Transverse colon (tissue), 4 donors: ENCODE data around the gene RCBTB1. TPM values are rescaled to one million over a fixed set of nuclear protein-coding genes. Genes with fewer than 3 reads are reported as not detected.

Source experiments
- DNase-seq: peaks from one replicate; pipeline ENCODE4 v3.0.0-alpha.2; 2019
- H3K27ac ChIP-seq, 4 donors: fragments of 200-600 bp; sonication (generic); 2 replicates each; pipeline ENCODE4 v1.5.1; 2016 to 2018; ENCODE audit warnings: inconsistent platforms in 4 of 4
- H3K27me3 ChIP-seq: fragments of 200-600 bp; sonication (generic); 2 replicates; pipeline ENCODE4 v1.5.1; 2017; ENCODE audit warnings: inconsistent platforms
- H3K36me3 ChIP-seq, 4 donors: fragments of 200-600 bp; sonication (generic); 2 replicates each; pipeline ENCODE4 v1.5.1; 2017 to 2019; ENCODE audit warnings: inconsistent platforms in 4 of 4
- H3K4me1 ChIP-seq, 4 donors: fragments of 200-600 bp; sonication (generic); 2 replicates each; pipeline ENCODE4 v1.5.1; 2017 to 2020; ENCODE audit warnings: inconsistent platforms in 4 of 4
- H3K4me3 ChIP-seq, 4 donors: fragments of 200-600 bp; sonication (generic); 1 replicate in 1 of 4; 2 replicates in 3 of 4; pipeline versions ENCODE4 v1.5.1 to v1.6.1; 2017 to 2019; ENCODE audit warnings: inconsistent platforms in 4 of 4
- H3K9me3 ChIP-seq, 2 donors: fragments of 200-600 bp; sonication (generic); 2 replicates each; pipeline ENCODE4 v1.5.1; 2017 to 2019; ENCODE audit warnings: inconsistent platforms in 2 of 2
- EP300 ChIP-seq: sonication (generic); formaldehyde crosslinking; IDR thresholded peaks from one replicate; pipeline ENCODE4 v1.6.1; 2017; ENCODE audit warnings: antibody characterized with exemption, low read depth
- POLR2A ChIP-seq: fragments of 450-650 bp; IDR thresholded peaks from one replicate; pipeline ENCODE4 v1.6.1; 2016; ENCODE audit warnings: antibody characterized with exemption, mild to moderate bottlenecking, moderate library complexity
- POLR2AphosphoS5 ChIP-seq, 3 donors: sonication (generic); formaldehyde crosslinking; IDR thresholded peaks; one replicate each; pipeline ENCODE4 v1.6.1; 2016; ENCODE audit warnings: antibody characterized with exemption in 3 of 3
- WGBS, 2 donors: methylation state at CpG; one replicate each; pipeline ENCODE4 v1.1.5; 2018; ENCODE audit warnings: low coverage in 1 of 2; 5-methylcytosine and 5-hydroxymethylcytosine counted together
- in situ Hi-C, 4 donors: fragments of 200-750 bp; cut with MboI; loops; one replicate each; pipeline versions ENCODE4 v1.15.0 to v1.15.1; 2017; ENCODE audit warnings: low sequenced_read_pairs in 3 of 4, low pct_ligation_motif_present in 1 of 4, low pct_unique_long_range_greater_than_20kb in 1 of 4
- intact Hi-C: fragments of 100-400 bp; cut with DNase I; formaldehyde crosslinking; loops from one replicate; pipeline ENCODE4 v1.15.1; 2023; ENCODE audit warnings: low total_unique reads
- total RNA-seq, 4 donors: library from RNA; depleted of rRNA; stranded (reverse); fragments of >200 nt; gene quantifications; one replicate each; pipeline ENCODE4 v1.1.0, GENCODE V29; 2016
- TF ChIP-seq, protein P1 (sequence below), 5 experiments: fragments of 200-600 bp in 3 of 5; fragments of 450-650 bp in 2 of 5; sonication (generic) in 3 of 5; IDR thresholded peaks; 1 replicate in 2 of 5; 2 replicates in 3 of 5; pipeline ENCODE4 v1.5.1; 2016 to 2017; ENCODE audit warnings: antibody characterized with exemption in 5 of 5, inconsistent platforms in 3 of 5, mild to moderate bottlenecking in 2 of 5, moderate library complexity in 1 of 5

RCBTB1 gene
- total RNA-seq, 4 donors from 2014 or later = 4.9 to 10.4 (median 7.7) TPM

DNA sequence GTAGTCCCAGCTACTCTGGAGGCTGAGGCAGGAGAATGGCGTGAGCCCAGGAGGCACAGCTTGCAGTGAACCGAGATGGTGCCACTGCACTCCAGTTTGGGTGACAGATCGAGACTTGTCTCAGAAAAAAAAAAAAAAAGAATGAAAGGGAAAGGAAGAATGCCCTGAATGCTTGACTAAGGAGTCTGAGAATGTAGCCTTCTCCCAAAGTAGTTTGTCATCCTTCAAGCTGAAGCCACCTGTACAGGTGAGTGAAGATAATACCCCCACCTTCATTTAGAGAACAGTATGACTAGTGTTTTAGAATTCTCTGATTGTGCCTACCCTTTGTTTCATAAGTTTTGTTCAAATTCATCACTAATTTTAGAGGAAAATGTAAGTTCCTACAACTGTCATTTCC lies 5.9 kb downstream of the RCBTB1 start:
- Histone ChIP-seq H3K4me1 (peaks cover 0 to 10% (median 7%) of the 10 kb centered on the region in 4 donors), H3K4me3 (no peak overlapping the region), H3K36me3 (no peaks in the 10 kb centered on the region), H3K9me3 (no peaks in the 10 kb centered on the region), H3K27me3 (no peaks in the 10 kb centered on the region), H3K27ac (no peak overlapping the region)
- intact Hi-C loops = no loop called here
- 78% methylated on average over 3 of the region's 3 CpGs; no CpG with 5 or more reads in 1 of the 2 donors for WGBS, 2 donors
- TF ChIP-seq, protein P1, sequence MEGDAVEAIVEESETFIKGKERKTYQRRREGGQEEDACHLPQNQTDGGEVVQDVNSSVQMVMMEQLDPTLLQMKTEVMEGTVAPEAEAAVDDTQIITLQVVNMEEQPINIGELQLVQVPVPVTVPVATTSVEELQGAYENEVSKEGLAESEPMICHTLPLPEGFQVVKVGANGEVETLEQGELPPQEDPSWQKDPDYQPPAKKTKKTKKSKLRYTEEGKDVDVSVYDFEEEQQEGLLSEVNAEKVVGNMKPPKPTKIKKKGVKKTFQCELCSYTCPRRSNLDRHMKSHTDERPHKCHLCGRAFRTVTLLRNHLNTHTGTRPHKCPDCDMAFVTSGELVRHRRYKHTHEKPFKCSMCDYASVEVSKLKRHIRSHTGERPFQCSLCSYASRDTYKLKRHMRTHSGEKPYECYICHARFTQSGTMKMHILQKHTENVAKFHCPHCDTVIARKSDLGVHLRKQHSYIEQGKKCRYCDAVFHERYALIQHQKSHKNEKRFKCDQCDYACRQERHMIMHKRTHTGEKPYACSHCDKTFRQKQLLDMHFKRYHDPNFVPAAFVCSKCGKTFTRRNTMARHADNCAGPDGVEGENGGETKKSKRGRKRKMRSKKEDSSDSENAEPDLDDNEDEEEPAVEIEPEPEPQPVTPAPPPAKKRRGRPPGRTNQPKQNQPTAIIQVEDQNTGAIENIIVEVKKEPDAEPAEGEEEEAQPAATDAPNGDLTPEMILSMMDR (IDR thresholded peaks at IDR 0.05) = no peak
- TF ChIP-seq POLR2A (no peak), EP300 (no peak), POLR2AphosphoS5 (IDR thresholded peaks at IDR 0.05) (no peak)
- no peak for DNase-seq
- in situ Hi-C loops = no loop called here

DNA sequence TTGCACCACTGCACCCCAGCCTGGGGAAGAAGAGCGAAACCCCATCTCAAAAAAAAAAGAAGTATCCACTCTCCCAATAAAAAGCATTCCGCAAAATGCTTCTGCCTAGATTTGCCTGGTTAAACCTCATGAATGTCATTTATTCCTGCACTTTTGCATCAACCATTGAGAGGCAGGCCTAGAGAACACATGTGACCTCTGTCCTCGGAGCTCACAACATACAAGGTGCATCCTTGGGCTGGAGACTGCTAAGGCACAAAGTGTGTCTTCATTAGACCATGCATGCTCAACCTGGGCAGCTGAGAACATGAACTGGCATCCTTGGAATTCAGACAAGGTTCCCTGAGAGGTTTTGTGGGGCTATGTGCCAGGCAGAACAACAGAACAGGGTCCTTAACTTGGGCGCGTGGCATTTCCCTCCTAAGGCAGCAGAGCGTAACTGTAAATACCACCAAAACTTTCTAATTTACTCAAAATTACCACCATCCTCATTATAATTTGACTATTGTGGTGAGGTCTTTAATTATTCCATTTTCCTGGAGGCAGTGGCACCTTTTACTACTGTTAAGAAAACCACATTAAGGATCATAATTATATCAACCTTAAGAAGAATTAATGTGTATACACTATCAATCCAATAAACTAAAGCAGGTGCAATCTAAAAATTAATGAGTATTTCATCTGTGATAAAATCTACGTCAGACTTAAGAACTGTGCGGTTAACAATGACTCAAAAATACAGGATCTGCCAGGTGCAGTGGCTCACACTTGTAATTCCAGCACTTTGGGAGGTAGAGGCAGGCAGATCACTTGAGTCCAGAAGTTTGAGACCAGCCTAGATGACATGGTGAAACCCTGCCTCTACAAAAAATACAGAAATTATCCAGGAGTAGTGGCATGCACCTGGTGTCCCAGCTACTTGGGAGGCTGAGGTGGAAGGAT lies 13.8 kb downstream of the RCBTB1 start:
- in situ Hi-C loops = no loop called here
- WGBS, 2 donors = 86 to 91% methylated on average over 5 to 8 of the region's 8 CpGs
- Histone ChIP-seq H3K27me3 (no peaks in the 10 kb centered on the region), H3K4me3 (no peak overlapping the region), H3K4me1 (no peaks in the 10 kb centered on the region), H3K9me3 (no peaks in the 10 kb centered on the region), H3K27ac (no peak overlapping the region), H3K36me3 (no peaks in the 10 kb centered on the region)
- no peak for DNase-seq
- TF ChIP-seq POLR2AphosphoS5 (IDR thresholded peaks at IDR 0.05) (no peak), POLR2A (no peak), EP300 (no peak)
- TF ChIP-seq, protein P1 (IDR thresholded peaks at IDR 0.05) = no peak
- intact Hi-C loops = no loop called here

DNA sequence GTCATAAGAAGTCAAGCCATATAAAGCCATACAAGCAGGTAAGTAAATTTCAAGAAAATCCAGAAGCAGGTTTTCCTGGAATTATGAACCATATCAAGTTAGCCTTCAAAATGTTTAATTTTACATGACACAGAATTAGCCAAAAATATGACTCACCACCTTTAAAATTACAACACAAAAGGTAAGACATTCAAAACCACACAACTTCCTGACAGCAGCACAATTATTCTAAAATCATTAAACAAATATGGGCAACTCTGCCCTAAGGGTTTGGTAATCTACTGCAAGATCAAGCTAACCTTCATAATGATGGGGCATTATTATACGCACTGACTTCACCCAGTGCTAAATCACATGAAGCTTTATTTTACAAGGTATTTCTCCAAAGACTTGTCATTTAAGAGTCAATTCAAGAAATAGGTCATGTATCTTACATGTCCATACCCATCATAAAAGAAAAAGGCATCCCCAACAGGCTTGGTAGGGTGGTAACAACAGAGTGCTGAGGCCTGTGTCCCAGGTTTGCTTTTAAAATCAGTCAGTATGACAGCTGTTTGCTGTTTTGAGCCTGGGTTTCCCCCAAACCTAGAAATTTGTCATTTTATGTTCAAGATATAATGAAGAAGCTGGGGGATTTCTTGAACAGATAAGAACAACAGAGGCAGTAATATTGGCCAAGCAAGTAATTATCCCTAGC lies 15.2 kb downstream of the RCBTB1 start:
- intact Hi-C loops = no loop called here
- H3K27me3 ChIP-seq = no peaks in the 10 kb centered on the region
- 43 to 89% methylated on average over 1 of the region's 1 CpG for WGBS, 2 donors
- H3K4me3 ChIP-seq = no peak overlapping the region
- H3K36me3 ChIP-seq = no peaks in the 10 kb centered on the region
- H3K4me1 ChIP-seq = no peaks in the 10 kb centered on the region
- no peak for DNase-seq
- TF ChIP-seq, protein P1 (IDR thresholded peaks at IDR 0.05) = no peak
- TF ChIP-seq EP300 = no peak
- no peak for TF ChIP-seq POLR2A
- TF ChIP-seq POLR2AphosphoS5 (IDR thresholded peaks at IDR 0.05) = no peak
- in situ Hi-C loops = no loop called here
- no peaks in the 10 kb centered on the region for H3K9me3 ChIP-seq
- no peak overlapping the region for H3K27ac ChIP-seq

DNA sequence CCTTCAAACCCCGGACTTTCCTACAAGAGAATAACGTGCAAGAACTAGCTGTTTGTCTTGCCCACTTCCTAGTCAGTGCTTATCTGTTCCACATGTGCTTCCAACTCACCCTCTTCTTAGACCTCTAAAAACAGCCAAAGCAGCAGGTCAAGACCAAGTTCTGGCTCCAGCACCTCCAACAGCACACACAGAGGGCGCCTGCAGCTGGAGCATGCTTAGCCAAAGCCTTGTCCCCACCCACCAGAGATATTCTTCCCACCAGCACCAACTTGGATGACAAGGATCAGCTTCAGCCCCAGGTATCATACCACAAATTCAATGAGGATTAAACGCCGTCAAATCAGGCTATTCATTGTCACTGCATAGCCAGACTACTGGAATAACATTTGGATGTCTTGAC lies 17.9 kb downstream of the RCBTB1 start:
- TF ChIP-seq POLR2AphosphoS5 (IDR thresholded peaks at IDR 0.05) (no peak), POLR2A (no peak), EP300 (no peak)
- TF ChIP-seq, protein P1 (IDR thresholded peaks at IDR 0.05) = no peak
- Histone ChIP-seq H3K4me3 (no peak overlapping the region), H3K4me1 (no peaks in the 10 kb centered on the region), H3K36me3 (no peaks in the 10 kb centered on the region), H3K9me3 (no peaks in the 10 kb centered on the region), H3K27me3 (no peaks in the 10 kb centered on the region), H3K27ac (no peak overlapping the region)
- 90 to 95% methylated on average over 5 of the region's 5 CpGs for WGBS, 2 donors
- intact Hi-C loops = no loop called here
- in situ Hi-C loops = no loop called here
- no peak for DNase-seq
